T1000 (cell line): ENCODE data around the gene BRD1.

Source experiments
- DNase-seq: peaks from one replicate; lab custom pipeline; 2025; ENCODE audit warnings: mixed read lengths; lab: John Stamatoyannopoulos, UW

Gene BRD1

DNA sequence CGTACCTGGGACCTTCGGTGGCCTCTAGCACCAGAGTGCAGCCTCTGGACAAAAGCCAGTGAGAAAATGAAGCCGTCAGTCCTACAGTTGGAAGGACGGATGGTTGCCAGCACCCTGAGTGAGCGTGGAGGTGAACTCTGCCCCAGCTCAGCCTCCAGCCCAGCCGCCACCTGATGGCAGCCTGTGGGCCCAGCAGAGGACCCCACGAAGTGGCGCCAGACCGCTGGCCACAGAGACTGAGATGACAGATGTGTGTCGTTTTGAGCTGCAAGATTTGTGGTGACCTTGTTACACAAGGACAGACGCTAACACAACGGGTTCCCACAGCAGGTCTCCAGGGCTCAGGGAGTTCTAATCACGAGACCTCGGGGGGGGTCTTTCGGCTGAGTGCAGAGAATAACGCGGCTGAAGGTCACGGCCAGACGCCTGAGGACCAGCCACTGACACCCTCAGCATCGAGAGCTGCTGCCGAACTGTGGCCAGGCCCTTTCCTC is 75.0 kb downstream of the BRD1 start:
- no peak for DNase-seq

DNA sequence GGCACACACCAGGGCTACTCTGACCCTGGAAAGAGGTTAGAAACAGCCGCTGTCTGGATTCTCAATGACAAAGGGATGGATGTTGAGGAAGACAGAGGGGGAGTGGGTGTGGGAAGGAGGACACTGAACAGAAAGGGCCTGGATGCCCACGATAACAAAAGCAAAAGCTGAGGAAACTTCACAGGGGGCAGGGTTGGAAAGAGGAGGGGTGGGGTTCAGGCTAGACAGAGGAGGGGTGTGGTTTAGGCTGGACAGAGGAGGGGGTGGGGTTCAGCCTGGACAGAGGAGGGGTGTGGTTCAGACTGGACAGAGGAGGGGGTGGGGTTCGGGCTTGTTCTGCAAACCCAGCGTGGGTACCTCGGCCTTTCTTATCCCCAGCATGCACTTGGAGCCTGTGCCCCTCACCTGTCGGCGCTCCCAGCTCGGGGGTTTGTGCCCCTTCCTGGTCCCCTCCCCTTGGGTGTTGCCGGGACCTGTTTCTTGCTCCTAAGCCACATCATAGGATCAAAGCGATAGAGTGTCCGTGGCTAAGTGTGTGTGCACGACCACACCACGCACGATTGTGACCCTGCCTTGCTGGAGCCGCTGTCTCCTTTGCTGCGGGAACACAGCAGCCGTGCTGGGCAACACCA is 75.6 kb downstream of the BRD1 start:
- DNase-seq: no peak

DNA sequence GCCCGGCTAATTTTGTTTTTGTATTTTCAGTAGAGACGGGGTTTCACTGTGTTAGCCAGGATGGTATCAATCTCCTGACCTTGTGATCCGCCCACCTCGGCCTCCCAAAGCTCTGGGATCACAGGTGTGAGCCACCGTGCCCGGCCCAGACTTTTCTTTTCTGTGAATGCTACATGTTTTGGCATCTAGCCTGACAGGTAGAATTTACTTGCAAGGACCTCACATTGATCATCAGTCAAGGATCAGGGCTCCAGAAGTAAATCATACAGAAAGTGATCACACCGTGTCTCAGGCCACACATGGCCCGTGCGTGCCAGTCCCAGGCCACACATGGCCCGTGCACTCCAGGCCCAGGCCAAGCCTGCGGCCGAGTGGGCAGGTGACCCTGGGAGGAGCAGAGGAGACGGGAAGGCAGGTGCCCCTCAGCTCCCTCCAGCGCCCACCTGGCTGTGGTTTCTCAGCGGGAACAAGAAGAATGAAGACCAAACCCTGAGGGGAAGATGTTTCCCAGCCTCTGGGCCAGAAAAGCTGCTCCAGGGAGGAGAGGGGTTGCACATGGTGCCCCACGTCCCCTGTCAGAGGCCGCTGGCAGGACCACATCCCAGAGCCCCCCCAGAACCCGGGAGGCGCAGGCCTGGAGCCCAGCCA is 76.2 kb downstream of the BRD1 start:
- DNase-seq: no peak

DNA sequence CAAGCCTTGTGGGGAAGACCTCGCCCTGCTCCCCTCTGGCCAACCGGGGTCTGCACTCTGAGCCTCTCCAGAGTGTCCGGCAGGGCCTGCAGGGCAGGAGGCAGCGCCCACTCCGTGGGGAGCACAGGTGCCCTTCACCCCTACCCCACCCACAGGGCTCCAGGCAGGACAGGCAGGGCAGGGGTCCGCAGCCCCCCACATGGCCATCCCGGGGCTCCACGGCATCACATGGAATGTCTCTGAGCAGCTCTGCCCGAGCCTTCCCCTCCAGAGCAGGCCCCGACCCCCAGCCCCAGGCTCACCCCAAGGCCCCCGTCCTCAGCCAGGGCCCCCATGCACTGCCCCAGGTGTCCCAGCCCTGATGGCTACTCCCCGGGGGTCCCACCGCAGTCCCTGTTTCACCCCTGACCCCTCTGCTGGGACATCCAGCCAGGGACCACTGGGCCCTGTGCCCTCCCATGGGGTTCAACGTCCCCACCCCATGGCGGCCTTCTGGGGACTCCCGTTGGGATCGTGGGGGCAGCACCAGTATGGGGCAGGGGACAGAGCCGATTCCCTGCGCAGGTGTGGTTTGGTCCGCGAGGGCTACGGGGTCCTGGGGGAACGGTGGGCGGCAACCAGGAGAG is 77.7 kb downstream of the BRD1 start:
- no peak for DNase-seq

DNA sequence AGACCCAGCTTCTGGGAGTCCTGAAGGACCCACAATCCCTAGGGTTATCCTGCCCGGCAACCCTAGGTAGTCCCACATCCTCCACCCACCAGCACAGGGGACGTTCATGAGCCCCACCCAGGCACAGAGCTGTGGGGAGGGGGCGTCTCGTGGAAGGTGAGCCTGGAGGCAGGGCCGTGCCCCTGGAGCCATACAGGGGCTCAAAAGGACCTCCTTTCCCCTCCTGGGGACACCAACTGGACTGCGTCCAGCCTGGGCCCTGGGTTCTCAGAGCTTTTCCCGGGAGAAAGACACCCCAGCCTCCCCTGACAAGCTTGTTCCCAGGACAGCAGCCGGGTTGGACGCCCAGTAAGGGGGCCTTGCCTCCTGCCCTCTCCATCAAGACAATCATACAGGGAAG is 78.4 kb downstream of the BRD1 start:
- no peak for DNase-seq

DNA sequence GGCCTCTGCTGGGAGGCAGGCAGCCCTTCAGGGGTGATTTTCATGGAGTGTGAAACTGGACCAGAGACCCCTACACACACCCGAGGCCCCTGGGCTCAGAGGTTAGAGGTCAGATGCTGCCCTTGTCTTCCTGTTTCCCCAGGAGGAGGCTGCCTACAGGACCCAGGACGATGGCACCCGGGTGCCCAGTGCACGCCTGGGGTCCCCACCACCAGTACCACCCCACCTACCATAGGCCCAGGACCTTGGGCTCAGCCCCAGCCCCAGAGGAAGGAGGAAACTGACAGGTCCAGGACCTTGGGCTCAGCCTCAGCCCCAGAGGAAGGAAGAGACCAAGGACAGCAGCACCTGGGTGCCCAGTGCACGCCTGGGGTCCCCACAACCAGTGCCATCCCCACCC is 79.2 kb downstream of the BRD1 start:
- DNase-seq: no peak

DNA sequence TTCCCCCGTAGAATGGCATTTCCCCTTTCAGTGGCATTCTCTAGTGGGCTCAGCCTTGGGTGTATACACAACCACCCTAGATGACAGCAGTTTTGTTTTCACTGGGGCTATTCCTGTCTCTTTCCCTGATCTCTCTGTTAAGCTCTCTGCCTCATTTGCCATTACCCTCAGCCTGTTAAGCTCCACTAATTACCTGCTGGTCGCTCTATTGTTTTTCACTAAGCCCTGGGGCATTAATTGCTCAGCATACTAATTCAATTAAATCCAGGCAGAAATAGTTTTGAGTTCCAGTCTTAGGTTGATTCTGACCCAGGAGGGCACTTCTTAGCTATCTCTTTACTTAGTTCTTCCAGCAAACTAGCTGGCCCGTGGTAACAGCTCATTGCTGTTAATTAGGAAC is 80.0 kb downstream of the BRD1 start:
- no peak for DNase-seq

DNA sequence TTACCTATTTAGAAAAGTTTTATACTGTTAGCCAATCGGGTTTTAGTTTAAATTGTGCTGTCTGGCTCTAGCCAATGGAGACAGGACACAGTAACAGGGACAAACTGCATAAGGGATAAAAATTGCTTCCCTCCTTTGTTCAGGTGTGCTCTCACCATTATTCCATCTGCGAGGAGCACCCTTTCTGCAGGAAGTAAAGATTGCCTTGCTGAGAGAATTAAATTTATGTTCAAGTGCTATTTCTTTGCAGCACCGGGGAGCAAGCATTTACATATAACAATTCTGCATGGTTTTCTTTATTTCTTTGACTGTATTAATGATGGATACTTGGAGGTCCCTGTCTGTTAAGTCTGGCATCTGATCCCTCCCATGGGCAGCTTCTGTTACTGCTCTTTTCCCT is 80.5 kb downstream of the BRD1 start:
- no peak for DNase-seq

DNA sequence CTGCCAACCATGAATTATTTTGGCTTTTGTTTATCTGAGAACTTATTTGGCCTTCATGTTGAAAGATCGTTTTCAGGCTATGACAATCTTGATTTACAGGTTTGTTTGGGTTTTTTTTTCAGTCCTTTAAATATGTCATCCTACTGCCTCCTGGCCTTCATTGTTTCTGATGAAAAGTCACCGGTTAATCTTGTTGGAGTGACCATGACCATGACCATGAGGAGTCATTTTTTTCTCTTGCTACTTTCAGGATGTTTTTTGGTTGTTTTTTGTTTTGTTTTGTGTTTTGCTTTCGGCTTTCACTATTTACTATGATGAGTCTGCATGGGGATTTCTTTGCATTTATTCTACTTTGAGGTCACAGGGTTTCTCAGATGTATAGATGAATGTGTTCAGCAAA is 81.6 kb downstream of the BRD1 start:
- no peak for DNase-seq

DNA sequence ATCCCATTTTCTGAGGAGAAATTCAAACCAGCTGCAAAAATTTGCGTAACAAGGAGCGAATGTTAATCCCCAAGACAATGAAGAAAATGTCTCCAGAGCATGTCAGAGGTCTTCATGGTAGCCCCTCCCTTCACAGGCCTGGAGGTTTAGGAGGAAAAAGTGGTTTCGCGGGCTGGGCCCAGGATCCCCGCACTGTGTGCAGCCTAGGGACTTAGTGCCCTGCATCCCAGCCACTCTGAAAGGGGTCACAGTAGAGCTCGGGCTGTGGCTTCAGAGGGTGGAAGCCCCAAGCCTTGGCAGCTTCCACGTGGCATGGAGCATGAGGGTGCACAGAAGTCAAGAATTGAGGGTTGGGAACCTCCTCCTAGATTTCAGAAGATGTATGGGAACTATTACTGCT is 87.4 kb downstream of the BRD1 start:
- no peak for DNase-seq

DNA sequence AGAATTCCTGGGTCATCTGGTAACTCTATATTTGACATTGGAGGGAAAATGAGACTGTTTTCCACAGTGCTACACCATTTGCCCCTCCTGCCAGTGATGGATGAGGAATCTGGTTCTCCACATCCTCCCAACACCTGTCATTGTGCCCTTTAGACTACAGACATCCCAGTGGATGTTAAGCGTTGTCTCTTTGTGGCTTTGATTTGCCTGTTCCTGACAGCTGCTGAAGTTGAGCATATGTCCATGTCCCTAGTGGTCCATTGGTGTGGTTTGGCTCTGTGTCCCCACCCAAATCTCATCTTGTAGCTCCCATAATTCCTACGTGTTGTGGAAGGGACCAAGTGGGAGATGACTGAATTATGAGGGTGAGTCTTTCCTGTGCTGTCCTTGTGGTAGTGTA is 88.5 kb downstream of the BRD1 start:
- no peak for DNase-seq

DNA sequence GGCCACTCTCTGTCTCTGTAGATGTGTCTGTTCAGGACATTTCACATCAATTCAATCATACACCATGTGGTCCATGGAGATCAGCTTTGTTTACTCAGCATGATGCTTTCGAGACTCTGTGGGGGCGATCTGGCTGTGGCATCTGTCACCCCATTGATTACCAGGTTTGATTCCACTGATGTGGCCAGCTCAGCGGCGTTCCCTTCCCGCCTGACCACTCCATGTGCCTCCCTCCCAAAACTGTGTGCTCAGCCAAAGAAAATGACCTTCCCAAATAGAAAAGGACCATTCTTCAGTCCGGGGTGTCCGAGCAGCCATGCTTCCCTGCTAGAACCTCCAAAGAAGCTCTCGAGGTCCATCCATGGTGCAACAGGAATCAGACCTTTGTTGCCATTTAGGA is 89.1 kb downstream of the BRD1 start:
- DNase-seq: no peak

DNA sequence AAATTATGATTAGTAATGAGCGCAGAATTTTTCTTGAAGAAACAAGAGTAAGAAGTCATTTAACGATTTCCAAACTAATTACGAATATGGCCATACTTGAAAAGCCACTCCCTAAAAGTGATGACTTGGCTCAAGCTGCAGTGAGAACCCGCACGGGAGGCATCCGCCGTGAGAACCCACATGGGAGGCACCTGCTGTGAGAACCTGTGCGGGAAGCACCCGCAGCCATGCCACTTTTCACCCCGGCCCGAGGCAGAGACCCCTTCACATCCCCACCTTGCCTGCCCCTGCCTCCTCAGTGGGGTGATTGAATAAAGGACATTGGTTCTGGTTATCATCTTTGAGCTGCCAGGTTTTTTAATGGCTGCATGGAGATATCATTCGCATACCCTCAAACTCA is 89.7 kb downstream of the BRD1 start:
- no peak for DNase-seq

DNA sequence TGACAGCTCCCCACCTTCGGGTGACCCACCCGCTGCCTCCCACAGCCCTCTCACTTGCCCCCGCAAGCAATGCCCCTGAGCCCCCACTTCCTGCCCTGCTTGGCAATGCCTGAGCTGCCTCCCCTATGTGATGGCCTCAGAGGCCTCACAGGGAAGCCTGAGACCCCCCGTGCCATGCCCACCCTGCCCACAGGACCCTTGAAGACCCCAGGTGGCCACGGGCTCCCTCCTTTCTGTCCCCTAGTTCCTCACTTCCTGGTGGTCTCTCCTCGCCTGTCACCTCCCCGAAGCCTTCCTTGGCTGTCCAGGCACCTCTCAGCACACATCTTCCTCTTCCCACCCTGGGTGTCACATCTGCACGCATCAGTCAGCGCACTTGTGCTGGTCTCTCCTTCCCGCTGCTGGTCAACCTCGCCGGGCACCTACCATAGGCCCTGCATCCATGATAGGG is 90.5 kb downstream of the BRD1 start:
- no peak for DNase-seq

DNA sequence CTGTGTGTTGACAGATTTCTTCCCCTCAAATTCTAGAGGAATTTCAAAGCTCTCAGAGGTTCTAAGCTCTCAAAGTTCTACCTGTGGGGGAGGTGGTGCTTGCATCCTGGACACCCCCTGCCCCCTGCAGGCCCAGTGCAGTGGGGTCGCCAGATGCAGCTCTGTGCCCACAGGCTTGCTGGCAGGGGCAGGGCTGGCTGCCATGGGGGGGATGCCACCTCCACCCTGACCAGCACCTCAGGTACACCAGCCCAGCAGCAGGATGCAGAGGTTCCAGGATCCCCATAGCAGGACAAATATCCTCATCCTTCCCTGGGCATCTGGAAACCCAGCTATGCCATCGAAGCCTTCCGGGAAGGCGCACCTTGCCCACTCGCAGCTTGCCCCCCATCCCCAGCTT is 91.1 kb downstream of the BRD1 start:
- no peak for DNase-seq

DNA sequence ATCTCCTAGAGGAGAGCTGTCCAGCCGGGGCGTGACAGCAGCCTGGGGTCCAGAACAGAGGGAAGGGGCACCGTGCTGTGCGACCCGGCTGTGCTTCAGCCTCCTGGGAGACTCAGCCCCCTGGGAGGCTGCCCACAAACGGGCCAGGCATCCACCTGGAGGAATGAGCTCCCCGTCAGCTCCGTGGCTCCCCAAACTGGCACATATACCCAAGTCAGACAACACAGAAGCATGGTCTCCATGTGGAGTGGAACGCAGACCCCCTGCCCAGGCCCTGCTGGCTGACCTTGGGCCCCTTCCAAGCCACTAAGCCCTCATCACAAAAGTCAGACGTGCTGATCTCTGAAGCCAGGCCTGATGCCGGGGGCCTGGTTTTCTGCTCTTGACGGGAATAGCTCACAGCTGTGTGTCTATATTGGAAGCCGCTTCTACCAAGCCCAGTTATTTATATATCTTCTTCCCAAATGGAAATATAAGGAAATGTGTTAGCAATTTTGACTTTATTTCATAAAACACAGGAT is 91.7 kb downstream of the BRD1 start:
- no peak for DNase-seq

DNA sequence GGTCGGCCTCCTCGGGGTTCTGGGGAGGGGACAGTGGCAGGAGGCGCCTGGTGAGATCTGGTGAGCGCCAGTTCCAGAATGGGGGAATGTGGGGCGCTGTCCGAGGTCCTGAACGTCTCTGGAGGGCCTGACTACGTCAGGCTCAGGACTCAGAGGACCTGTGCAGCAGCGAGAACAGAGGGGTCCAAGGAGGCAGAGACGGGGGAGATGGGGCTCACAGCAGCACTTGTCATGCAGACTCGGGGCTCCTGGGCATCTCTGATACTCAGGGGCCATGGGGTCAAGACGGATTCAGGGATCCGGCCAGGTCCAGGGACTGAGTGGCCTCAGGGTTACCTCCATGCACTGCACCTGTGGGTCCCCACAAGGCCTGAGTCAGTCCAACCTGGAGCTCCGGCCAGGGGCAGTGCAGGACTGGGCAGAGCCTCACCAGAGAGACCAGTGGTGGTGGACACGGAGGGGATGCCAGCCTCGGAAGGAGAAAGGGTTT is 92.2 kb downstream of the BRD1 start:
- no peak for DNase-seq

DNA sequence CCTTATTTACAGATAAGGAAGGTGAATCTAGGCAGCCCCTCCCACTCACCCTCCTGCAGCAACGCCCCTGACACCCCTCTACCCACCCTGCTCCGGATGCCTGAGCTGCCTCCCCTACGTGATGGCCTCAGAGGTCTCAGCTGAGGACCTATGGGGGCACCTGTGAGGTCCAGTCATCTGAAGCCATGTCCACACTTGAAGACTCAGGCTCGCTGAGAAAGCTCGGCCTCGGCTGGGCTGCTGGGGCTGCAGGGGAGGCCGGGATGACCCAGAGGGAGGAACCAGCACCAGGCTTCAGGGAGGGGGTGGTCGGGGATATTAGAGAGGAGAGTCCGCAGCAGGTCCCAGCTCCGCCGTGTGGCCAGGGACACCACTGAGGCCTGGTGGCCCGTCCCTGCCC is 92.8 kb downstream of the BRD1 start:
- DNase-seq: no peak

DNA sequence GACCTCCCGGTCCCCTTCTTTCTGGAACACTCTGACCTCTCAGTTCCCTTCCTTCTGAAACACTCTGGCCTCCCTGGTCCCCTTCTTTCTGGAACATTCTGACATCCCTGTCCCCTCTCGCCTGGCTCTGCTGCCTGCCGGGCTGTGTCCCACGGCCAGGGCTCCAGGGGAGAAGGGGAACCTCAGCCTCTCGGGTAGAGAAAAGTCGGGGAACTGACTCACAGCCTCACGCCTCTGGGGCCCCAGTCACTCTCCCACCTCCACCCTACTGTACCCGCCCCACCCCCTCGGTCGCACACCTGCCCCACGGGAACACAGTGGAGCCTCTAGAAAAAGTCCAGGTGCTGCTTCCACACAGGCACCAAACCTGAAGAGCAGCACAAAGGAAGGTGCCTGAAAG is 93.3 kb downstream of the BRD1 start:
- DNase-seq: no peak

DNA sequence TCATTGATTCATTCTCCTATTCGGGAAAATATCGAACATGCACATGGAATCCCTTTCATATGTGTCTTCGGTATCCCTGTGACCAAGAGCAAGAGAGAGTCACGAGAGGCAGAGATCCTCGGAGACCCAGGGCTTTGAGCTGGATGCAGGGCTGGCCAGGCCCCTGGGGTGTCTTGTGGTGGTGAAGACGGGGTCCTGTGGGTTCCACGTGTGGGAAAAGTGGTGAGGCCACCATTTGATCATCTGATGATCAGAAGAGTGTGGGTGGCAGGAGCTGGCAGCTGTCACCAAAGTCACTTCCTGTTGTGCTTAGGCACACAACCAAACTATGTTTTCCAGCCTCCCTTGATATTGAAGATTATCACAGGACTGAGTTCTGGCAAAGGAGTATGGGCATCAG is 94.0 kb downstream of the BRD1 start:
- no peak for DNase-seq

DNA sequence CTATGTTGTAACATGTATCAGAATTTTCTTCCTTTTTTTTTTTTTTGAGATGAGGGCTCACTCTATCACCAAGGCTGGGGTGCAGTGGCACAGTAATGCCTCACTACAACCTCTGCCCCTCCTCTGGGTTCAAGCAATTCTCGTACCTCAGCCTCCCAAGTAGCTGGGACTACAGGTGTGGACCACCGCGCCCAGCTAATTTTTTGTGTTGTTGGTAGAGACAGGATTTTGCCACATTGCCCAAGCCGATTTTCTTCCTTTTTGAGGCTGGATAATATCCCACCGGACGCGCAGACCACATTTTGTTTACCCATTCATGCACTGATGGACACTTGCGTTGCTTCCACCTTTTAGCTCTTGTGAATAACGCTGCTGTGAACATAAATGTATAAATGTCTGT is 97.0 kb downstream of the BRD1 start:
- no peak for DNase-seq

DNA sequence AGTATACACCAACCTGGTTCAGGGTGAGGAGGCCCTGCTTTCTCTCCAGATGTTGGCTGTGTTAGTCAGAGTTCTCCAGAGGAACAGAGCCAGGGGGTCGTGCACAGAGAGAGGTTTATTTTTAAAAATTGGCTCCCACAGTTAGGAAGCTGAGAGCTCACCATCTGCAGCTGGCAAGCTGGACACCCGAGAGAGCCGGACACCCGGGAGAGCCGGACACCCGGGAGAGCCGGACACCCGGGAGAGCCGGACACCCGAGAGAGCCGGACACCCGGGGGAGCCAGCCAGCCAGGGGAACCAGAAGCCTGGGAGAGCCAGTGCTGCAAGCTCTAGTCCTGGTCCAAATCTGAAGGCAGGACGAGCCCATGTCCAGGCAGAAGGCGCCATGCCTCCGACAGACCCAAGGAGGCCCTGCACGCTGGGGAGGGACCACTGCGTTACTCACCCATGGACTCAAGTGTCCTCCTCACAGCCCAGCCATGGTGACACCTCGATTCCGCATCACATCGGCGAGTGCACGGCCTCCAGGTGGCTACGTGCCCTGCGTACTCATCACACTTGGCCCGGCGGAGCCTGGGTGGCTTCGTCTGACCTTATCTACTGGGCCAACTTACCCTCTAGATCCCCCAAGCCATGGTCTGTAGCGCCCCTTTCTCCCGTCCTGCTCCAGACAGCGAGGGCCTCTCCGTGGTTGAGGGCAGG is 99.0 kb downstream of the BRD1 start:
- DNase-seq: no peak
